Neural cell (in vitro differentiated cells): ENCODE data around the gene ONECUT2. TPM values are rescaled to one million over a fixed set of nuclear protein-coding genes. Genes with fewer than 3 reads are reported as not detected.

Source experiments
- H2AFZ ChIP-seq: fragments of 200-600, 300-800 bp; sonication (generic), shearing (Covaris generic); 2 replicates; pipeline ENCODE4 v1.6.0; 2014; ENCODE audit warnings: low read depth, mild to moderate bottlenecking, antibody characterized with exemption, low read length, moderate library complexity
- H3F3A ChIP-seq: fragments of 200-600 bp; shearing (Covaris generic); 2 replicates; pipeline ENCODE4 v1.6.1; 2016; ENCODE audit warnings: mild to moderate bottlenecking, moderate library complexity, mixed read lengths, antibody characterized with exemption, low read length; ENCODE audit not compliant: insufficient read depth, poor library complexity, severe bottlenecking
- H3K27ac ChIP-seq: fragments of 200-600, 300-800 bp; sonication (generic), shearing (Covaris generic); 2 replicates; pipeline ENCODE4 v1.5.1; 2014; ENCODE audit warnings: mild to moderate bottlenecking, low read length, moderate library complexity
- H3K27me3 ChIP-seq: fragments of 300-800, 200-600 bp; sonication (generic), shearing (Covaris generic); 2 replicates; pipeline ENCODE4 v1.6.0; 2014; ENCODE audit warnings: mild to moderate bottlenecking, low read depth, low read length, moderate library complexity; ENCODE audit not compliant: insufficient read depth
- H3K36me3 ChIP-seq: fragments of 300-800, 200-600 bp; sonication (generic), shearing (Covaris generic); 2 replicates; pipeline ENCODE4 v1.5.1; 2014; ENCODE audit warnings: mild to moderate bottlenecking, antibody characterized with exemption, low read length, moderate library complexity; ENCODE audit not compliant: insufficient read depth
- H3K4me2 ChIP-seq: fragments of 300-800, 200-600 bp; sonication (generic), shearing (Covaris generic); 2 replicates; pipeline ENCODE4 v1.6.0; 2014; ENCODE audit warnings: mild to moderate bottlenecking, low read length
- H3K4me3 ChIP-seq: fragments of 300-800, 200-600 bp; sonication (generic), shearing (Covaris generic); 2 replicates; pipeline ENCODE4 v1.5.1; 2014; ENCODE audit warnings: mild to moderate bottlenecking, low read length, moderate library complexity
- H3K79me2 ChIP-seq: fragments of 200-600 bp; shearing (Covaris generic); replicated peaks from 2 replicates; pipeline ENCODE4 v1.6.0; 2014; ENCODE audit warnings: mild to moderate bottlenecking, low read length, moderate library complexity; ENCODE audit not compliant: insufficient read depth
- H3K9ac ChIP-seq: fragments of 300-800, 200-600 bp; sonication (generic), shearing (Covaris generic); 2 replicates; pipeline ENCODE4 v1.6.1; 2016; ENCODE audit warnings: mild to moderate bottlenecking, low read length, mixed read lengths
- H3K9me2 ChIP-seq: fragments of 200-600 bp; shearing (Covaris generic); 2 replicates; pipeline ENCODE4 v1.6.1; 2016; ENCODE audit warnings: mild to moderate bottlenecking, low read length, mixed read lengths; ENCODE audit not compliant: insufficient read depth
- H3K9me3 ChIP-seq: fragments of 200-600, 300-800 bp; sonication (generic), shearing (Covaris generic); 2 replicates; pipeline ENCODE4 v1.6.1; 2016; ENCODE audit warnings: mild to moderate bottlenecking, mixed run types, low read length, moderate library complexity, mixed read lengths
- H4K20me1 ChIP-seq: fragments of 200-600 bp; shearing (Covaris generic); 2 replicates; pipeline ENCODE4 v1.6.1; 2016; ENCODE audit warnings: mild to moderate bottlenecking, mixed run types; ENCODE audit not compliant: insufficient read depth
- CTCF ChIP-seq: fragments of 450-650 bp; IDR thresholded peaks from 2 replicates; pipeline ENCODE4 v1.5.1; 2014; ENCODE audit warnings: antibody characterized with exemption, mild to moderate bottlenecking, moderate library complexity; ENCODE audit not compliant: poor library complexity, severe bottlenecking
- EP300 ChIP-seq: fragments of 450-650 bp; conservative IDR thresholded peaks from 2 replicates; pipeline ENCODE4 v1.6.1; 2014; ENCODE audit warnings: antibody characterized with exemption, mild to moderate bottlenecking, moderate library complexity; ENCODE audit not compliant: poor library complexity, severe bottlenecking
- EZH2 ChIP-seq: fragments of 200-600, 300-800 bp; shearing (Covaris generic), sonication (generic); IDR thresholded peaks from 2 replicates; pipeline ENCODE4 v1.6.1; 2014; ENCODE audit warnings: antibody characterized with exemption, low read length, borderline replicate concordance, mild to moderate bottlenecking; ENCODE audit not compliant: insufficient read depth, poor library complexity, severe bottlenecking
- MXI1 ChIP-seq: fragments of 450-650 bp; conservative IDR thresholded peaks from 2 replicates; pipeline ENCODE4 v1.6.1; 2014; ENCODE audit warnings: antibody characterized with exemption, mild to moderate bottlenecking; ENCODE audit not compliant: poor library complexity, severe bottlenecking
- POLR2AphosphoS5 ChIP-seq: IDR thresholded peaks from 2 replicates; pipeline ENCODE4 v1.6.1; 2012
- RAD21 ChIP-seq: fragments of 450-650 bp; conservative IDR thresholded peaks from 2 replicates; pipeline ENCODE4 v1.6.1; 2014; ENCODE audit warnings: antibody characterized with exemption, mild to moderate bottlenecking, moderate library complexity
- REST ChIP-seq: IDR thresholded peaks from 2 replicates; pipeline ENCODE4 v1.6.1; 2012; ENCODE audit warnings: borderline replicate concordance
- SMC3 ChIP-seq: fragments of 450-650 bp; conservative IDR thresholded peaks from 2 replicates; pipeline ENCODE4 v1.6.1; 2014; ENCODE audit warnings: antibody characterized with exemption, mild to moderate bottlenecking, moderate library complexity; ENCODE audit not compliant: poor library complexity
- TAF1 ChIP-seq: IDR thresholded peaks from 2 replicates; pipeline ENCODE4 v1.6.1; 2012; ENCODE audit warnings: low read depth
- polyA plus RNA-seq: library from polyadenylated mRNA; depleted of rRNA; stranded (reverse); fragments of >200 nt; gene quantifications from 2 replicates; pipeline ENCODE4 v1.2.3, GENCODE V29; 2014

ONECUT2 gene
- polyA plus RNA-seq, 1 donor from 2014 or later: 4.3 TPM

GRCh38 chr18:57480733-57481132 lies 45.6 kb downstream of the ONECUT2 start:
- Histone ChIP-seq H2AFZ (no peak overlapping the region), H3K36me3 (no peaks in the 10 kb centered on the region), H3K9me3 (no peaks in the 10 kb centered on the region), H3K27me3 (no peaks in the 10 kb centered on the region), H3F3A (no peaks in the 10 kb centered on the region), H3K4me2 (no peak overlapping the region), H3K79me2 (no peaks in the 10 kb centered on the region), H3K27ac (no peak overlapping the region), H4K20me1 (no peaks in the 10 kb centered on the region), H3K9me2 (no peaks in the 10 kb centered on the region), H3K9ac (no peak overlapping the region), H3K4me3 (no peak overlapping the region)
- no peak for TF ChIP-seq RAD21
- no peak for TF ChIP-seq MXI1
- TF ChIP-seq POLR2AphosphoS5: no peak
- no peak for TF ChIP-seq TAF1
- TF ChIP-seq REST: no peak
- TF ChIP-seq EP300: no peak

- H3K36me3 ChIP-seq: no peaks in the 10 kb centered on the region
- no peak overlapping the region for H2AFZ ChIP-seq
- no peaks in the 10 kb centered on the region for H3K9me3 ChIP-seq
- no peaks in the 10 kb centered on the region for H3K79me2 ChIP-seq
- H3K27ac ChIP-seq: no peak overlapping the region
- H3K27me3 ChIP-seq: no peaks in the 10 kb centered on the region
- H3K4me3 ChIP-seq: no peak overlapping the region
- no peak overlapping the region for H3K4me2 ChIP-seq
- no peak for TF ChIP-seq MXI1
- TF ChIP-seq POLR2AphosphoS5: no peak
- no peak for TF ChIP-seq TAF1
- no peak for TF ChIP-seq EZH2
- no peak for TF ChIP-seq EP300
- no peak for TF ChIP-seq REST
- TF ChIP-seq RAD21: no peak
- TF ChIP-seq CTCF: no peak
- TF ChIP-seq SMC3: no peak
- H3K9me2 ChIP-seq: no peaks in the 10 kb centered on the region
- no peaks in the 10 kb centered on the region for H3F3A ChIP-seq
- no peaks in the 10 kb centered on the region for H4K20me1 ChIP-seq
- no peak overlapping the region for H3K9ac ChIP-seq
Measured at GRCh38 chr18:57497372-57498294, 62.5 kb downstream of the ONECUT2 start.
